Activated CD4-positive, CD25-positive, alpha-beta regulatory T cell (primary cell): Measurements from ENCODE around the gene EME2.
A peak's percentile ranks its signal among the peaks of the same experiment; 100 is the strongest.

Experiments used
- DNase-seq, 4 experiments: peaks; one replicate each; lab custom pipeline; 2025; lab: John Stamatoyannopoulos, UW

The EME2 gene

DNA sequence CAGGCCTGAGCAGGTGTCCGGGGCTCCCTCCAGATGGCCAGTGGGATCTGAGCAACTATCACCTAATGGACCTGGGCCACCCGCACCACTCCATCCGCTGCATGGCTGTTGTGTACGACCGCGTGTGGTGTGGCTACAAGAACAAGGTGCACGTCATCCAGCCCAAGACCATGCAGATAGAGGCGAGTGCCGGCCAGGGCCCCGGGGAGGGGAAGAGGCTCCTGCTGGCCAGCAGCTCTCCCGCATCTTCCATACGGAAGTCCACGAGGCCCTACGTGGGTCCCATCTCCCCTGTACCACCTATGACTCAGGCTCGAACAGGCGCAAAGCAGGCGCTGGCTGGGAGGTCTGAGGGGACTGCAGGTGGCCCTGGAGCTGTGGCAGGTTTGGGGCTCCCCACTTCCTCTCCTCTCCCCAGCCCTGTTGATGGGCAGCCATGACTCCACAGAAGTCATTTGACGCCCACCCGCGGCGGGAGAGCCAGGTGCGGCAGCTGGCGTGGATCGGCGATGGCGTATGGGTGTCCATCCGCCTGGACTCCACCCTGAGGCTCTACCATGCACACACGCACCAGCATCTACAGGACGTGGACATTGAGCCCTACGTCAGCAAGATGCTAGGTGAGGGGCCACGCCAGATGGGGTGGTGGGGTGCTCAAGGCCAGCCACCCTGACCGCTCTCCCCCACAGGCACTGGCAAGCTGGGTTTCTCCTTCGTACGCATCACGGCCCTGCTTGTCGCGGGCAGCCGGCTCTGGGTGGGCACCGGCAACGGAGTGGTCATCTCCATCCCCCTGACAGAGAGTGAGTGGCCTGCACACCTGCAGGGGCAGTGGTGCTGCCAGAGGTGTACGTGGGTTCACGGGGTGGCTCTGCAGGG lies 5.3 kb upstream of the EME2 start:
- no peak for DNase-seq

GRCh38 chr16:1768061-1768766 lies 4.4 kb upstream of the EME2 start:
- no peak for DNase-seq

GRCh38 chr16:1768767-1769401 lies 3.7 kb upstream of the EME2 start:
- no peak for DNase-seq

DNA sequence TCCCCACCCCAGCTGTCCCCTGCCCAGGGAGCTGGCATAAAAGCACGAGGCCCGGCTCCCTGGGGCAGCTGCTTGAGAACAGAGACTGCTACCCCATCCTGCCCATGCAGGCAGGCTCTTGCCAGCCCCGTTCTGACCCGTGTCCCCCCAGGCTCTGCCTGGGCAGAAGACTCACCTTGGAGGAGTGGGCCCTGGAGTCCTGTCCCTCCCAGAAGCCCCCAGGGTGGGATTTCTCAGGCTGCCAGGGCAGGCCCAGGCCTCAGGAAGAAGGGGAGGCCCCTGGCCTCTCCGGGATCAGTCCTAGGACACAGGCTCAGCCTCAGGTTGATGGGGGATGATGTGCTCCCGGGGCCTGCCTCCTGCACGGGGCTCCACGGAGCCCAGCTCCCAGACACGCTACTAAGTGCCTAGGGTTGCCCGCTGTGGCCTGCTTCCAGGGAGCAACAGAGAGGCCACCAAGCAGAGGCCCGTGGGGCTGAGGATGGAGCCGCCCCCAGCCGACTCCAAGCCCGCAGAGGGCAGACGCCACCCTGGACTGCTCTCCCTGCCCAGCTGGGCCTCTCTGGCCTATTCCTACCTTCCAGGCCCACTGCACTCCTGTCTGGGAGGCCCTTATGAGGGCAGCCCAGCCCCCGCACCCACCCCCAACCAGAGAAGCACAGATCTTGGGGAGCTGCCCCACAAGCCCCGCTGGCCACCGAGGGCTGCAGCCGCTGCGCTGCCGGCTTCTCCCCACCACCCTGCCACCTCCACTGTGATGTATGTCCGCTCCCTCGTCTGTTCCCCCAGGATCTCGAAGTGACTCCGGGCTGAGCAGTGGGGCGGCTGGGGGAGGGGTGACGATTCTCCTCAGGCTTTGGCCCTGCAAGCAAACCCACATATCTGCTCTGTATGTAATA lies 3.0 kb upstream of the EME2 start:
- no peak for DNase-seq

- DNase-seq: peak in 2 of 4 experiments; percentile 24 to 34
Measured at GRCh38 chr16:1770328-1771187, 2.1 kb upstream of the EME2 start.

DNA sequence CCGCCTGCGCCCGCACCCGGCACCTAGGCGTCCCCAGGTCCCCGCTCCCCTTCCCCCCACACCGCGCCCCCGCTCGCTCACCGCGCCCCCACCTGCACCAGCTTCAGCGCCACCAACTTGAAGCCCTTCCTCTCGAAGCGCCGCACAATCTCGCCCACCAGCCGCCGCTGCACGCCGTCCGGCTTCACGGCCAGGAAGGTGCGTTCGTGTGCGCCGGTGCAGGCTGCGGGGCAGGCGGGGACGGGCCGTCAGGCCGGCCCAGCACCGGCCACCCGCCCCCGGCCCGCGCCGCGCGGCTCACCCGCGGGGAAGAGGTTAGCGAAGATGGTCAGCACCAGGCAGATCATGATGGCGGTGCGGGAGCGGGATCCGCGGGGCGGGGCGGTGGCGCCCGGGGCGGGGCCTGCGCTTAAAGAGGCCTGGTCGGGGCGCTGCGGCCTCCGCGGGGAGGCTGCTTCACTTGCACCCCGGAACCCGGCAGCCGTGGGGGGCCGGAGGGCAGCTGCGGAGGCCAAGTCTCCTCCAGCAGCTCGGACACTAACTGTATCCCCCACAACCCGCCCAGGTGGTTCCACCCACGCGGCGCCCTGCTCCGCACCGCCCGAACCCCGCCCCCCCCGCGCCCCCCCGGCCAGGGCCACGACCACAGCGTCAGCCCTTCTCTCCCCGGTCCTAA lies 1.3 kb upstream of the EME2 start, which contains the start of gene NME3:
NME3 (minus strand) TSS at position 356 of the 676 bp plus-strand sequence; CDS start at position 347, 9 bp downstream.
- peak; percentile 57 to 63 (median 60) for DNase-seq

- no peak for DNase-seq
Measured at GRCh38 chr16:1771864-1772361, 697 bp upstream of the EME2 start.

DNA sequence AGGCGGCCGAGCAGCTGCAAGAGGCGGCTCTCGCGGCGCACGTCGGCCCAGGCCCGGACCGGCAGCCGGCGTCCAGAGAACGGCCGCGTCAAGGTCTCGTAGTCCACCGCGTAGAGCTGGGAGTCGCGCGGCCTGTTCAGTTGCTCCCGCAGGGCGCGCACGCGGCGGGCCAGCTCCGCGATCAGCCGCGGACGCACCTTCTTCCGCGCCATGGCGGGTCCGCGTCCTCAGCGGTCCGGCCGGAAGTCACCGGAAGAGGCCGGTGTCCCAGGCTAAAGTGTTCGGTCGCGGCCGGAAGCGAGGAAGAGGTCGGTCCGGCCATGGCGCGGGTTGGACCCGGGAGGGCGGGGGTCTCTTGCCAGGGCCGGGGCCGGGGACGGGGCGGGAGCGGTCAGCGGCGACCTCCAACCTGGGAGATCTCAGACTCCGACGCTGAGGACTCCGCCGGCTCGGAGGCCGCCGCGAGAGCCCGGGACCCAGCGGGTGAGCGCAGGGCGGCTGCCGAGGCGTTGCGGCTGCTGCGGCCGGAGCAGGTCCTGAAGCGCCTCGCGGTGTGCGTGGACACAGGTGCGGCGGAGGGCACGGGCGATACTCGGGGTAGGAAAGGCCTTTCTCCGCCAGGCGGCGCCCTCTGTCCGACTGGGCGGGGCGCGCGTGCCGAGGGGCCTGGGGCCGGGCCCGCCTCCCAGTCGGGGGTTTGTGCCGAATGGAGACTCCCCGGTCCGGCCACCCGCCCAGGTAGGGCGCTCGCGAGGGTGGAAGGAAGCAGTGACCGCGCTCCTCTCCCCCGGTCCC lies 495 bp downstream of the EME2 start, which contains the start of gene MRPS34:
MRPS34 (minus strand) TSS at position 227 of the 795 bp plus-strand sequence; CDS start at position 212, 15 bp downstream.
- DNase-seq: peak; percentile 63 to 70 (median 66)

DNA sequence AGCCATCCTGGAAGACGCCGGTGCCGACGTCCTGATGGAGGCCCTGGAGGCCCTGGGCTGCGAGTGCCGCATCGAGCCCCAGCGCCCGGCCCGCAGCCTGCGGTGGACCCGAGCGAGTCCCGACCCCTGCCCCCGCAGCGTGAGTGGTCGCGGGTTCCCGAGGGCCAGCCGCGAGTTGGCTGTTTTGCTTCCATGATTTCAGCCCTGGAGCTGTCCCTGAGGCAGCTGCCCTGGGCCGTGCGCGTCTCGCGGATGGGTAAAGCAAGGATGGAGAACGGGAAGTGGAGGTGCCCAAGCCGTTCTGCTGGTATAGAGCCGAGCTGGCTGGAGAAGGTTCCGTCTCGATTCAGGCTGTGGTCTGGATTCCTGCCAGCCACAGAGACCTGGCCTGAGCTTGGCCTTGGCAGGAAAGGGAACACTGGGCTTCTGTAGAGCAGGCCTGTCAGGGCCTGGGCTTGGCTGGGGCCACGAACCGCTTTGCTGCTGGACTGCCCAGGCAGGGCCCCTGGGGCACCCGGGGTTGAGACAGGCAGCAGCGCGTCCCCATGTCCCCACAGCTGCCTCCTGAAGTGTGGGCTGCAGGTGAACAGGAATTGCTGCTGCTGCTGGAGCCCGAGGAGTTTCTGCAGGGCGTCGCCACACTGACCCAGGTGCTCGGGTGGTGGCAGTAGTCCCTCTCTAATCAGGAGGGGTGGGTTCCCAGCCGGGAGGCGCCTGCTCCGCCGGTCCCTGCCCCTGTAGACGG lies 1.3 kb downstream of the EME2 start:
- no peak for DNase-seq

- no peak for DNase-seq
Measured at GRCh38 chr16:1774448-1774780, 1.8 kb downstream of the EME2 start.

DNA sequence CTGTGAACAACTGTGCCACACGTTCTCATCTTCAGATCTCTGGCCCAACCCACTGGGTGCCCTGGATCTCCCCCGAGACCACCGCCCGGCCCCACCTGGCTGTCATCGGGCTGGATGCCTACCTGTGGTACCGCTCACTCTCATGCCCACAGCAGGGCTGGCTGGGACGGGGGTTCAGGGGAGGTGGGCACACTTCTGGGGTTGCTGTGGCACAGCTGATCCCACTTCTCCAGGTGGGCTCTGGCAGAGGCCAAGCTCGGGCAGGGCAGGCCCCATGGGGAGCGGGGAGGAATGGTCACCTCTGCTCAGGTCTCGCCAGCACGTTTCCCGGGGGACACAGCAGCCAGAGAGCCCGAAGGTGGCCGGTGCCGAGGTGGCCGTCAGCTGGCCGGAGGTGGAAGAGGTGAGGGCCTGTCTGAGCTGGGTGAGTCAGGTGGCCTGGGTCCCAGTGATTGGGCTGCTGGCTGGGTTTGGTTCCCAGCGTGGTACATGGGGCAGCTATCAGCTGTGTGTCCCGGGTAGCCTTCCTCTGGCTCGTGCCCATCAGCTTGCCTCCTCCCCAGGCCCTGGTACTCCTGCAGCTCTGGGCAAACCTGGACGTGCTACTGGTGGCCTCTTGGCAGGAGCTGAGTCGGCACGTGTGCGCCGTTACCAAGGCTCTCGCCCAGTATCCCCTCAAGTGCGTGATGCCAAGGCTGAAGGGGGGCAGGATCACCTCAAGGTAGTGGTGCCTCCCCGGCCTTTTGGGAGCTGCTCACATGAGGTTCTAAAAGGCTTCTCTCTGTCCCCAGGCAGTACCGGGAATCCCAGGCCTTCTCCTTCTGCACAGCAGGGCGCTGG lies 2.6 kb downstream of the EME2 start:
- no peak for DNase-seq

- DNase-seq: no peak
Measured at GRCh38 chr16:1775846-1776671, 3.4 kb downstream of the EME2 start.

- no peak for DNase-seq
Measured at GRCh38 chr16:1776672-1776955, 4.0 kb downstream of the EME2 start.

DNA sequence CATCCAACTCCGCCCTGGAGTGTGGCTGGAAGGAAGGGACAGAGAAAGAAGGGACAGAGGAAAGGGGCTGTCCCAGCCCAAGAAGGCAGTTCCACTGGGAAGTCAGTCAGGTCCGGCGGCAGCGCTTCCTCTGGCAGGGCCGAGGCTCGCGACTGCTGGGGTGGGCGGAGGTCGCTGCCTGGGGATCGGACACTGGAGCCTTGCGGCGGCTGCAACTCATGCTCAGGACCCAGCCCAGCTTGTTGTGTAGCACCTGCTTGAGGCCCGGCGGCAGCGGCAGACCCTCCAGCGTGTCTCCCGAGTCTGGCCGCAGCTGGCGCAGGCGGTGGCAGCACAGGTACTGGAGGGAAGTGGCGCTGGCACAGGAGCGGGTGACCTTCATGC lies 4.4 kb downstream of the EME2 start:
- DNase-seq: no peak

DNA sequence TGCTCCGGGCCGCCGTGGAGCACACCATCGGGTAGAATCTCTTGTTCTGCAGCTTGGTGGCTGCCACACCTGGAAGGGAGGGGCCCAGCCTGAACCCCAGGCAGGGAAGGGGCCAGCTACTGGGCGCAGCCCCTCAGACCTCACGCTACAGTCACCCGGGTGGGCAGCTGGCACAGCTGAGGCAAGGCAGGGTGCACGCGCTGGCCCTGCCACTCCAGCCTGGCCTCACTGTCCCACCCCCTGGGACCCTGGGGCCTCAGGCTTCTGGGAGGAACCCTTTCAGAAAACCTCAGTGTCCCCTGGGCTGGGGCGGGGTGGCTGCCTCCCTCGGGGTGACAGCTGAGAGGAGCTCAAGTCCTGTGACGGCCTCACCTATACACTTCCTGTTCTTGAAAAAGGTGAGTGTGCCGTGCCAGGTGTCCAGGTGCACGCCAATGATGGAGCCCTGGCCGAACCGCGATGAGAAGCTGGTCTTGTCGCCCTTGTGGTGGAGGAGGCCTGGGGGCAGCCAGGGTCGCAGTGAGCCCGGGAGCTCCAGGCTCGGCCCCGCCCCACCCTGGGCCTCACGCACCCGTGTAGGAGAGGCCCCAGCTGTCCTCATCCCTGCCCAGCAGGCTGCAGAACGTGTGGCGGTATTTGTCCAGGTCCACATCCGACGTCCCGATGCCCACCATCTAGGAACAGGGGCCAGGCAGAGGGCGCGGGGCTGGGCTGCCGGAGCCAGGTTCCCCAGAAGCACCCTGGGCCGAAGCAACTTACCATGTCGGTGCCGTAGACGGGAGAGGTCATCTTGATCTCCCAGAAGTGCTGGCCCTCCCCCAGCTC lies 5.0 kb downstream of the EME2 start:
- no peak for DNase-seq
